Hindlimb muscle (tissue), 1 donor: Measurements from ENCODE around the gene KCNG2. TPM values are rescaled to one million over a fixed set of nuclear protein-coding genes. Genes with fewer than 3 reads are reported as not detected.

Source experiments
- DNase-seq: peaks from one replicate; pipeline ENCODE4 v3.0.0-alpha.2; 2013
- polyA plus RNA-seq: library from polyadenylated mRNA; unstranded; fragments of 120-200 nt; gene quantifications from one replicate; pipeline ENCODE4 v1.2.1, GENCODE V29; 2013; ENCODE audit not compliant: insufficient read length

The KCNG2 gene
- polyA plus RNA-seq, 1 donor = 0.86 TPM

DNA sequence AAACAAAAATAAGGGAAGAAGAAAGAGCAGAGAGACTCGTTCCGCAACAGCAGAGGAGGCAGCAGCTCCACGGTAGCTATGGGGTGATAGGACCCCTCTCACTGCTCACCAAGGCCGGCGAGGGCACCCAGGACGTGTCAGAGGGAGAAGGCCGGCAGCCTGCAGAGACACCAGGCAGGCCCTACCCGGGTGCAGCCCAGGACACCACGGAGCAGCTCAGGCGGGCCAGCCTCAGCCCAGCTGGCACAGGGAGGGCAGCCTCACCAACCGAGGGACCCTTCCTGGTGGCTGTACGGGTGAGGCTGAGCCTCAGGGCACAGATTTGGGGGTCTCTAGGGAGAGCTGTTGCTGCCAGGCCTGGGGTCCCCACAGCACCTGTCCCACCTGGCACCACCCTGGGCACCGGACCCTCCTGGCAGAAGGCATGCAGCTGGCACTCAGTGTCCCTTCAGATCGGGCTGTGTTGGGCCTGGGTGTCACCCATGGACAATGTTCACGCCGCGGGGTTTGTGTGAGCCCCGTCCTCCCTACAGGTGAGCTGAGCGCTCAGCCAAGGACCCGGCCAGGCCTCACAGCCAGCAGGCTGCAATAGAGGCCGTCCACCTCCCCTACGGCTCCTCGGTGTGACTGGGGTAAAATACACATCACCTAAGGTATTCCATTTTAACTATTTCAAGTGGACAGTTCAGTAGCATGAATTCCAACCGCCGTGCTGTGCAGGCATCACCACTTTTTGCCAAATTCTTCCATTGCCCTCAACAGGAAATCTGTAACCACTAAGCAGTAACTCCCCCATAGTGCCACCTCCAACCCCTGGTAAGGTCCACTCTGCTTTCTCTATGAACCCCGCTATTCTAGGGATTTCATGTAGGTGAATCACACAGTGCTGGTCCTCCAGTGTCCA is 21.6 kb downstream of the KCNG2 start:
- DNase-seq = no peak

DNA sequence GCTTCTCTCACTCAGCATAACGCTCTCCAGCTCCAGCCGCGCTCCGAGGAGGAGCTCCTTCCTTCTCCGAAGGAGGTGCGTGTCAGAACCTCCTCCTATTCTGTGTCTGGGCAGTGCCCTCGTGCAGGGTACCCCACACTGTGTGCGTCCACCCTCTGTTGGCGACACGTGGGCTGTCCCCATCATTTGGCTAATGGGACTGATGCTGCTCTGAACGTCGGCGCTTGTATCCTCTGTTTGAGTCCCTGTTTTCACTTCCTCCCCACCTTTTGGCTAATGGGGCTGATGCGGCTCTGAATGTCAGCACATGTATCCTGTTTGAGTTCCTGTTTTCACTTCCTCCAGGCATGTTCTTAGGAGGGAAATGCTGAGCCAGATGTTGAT is 22.2 kb downstream of the KCNG2 start:
- peak; percentile 30 for DNase-seq

DNA sequence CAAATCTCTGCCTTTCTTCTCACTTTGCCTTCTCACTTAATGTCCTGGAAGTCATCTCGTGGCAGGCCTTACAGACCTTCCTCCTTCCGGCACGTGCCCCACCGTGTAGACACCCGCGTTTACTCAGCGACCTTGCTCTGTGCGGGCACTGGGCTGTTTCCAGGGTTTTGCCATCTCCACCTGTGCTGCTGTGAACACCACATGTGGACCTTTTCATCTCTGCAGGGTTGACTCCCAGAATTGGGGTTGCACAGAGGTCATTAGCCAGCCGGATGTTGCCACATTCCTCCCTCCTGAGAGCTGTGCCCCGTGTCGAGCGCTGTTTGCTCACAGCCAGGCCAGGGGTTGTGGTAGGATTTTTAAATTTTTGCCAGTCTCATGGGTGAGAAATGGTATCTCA is 25.4 kb downstream of the KCNG2 start:
- DNase-seq = no peak

DNA sequence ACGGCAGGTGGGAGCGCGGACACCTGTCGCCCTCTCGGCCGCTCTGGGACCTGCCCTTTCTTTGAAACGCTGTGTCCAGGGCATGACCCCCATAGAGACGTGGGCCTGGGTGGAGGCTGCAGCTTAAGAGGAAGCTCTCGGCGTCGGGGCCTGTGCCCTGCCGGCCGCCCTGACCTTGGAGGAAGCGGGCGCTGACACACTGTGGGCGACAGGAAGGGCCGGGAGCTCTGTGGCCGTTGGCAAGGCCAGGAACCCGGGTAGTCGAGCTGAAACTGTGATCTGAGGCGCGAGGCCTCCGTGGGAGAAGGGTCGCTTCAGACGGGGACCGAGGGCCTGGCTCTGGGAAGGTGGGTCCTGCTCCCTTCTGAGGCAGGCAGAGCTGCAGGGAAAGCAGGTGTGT is 28.2 kb downstream of the KCNG2 start:
- no peak for DNase-seq

DNA sequence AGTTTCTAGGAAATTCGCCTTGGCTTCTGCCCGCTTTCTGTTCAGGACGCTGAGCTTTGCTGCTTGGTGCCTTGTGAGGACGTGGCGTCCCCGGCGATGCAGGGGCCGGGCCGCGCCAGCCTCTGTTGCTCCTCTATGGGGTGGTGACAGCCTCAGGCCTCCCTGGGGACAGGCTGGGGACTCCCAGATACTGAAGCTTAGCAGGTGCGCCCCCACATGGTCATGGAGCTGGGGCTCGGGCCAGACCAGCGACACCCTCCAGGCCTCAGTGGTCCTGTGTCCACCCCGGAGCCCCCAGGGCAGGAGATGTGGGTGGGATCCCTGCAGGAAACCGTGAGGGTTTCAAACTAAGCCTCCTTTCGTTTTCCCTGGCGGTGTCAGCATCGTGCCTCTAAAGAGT is 29.2 kb downstream of the KCNG2 start:
- no peak for DNase-seq

DNA sequence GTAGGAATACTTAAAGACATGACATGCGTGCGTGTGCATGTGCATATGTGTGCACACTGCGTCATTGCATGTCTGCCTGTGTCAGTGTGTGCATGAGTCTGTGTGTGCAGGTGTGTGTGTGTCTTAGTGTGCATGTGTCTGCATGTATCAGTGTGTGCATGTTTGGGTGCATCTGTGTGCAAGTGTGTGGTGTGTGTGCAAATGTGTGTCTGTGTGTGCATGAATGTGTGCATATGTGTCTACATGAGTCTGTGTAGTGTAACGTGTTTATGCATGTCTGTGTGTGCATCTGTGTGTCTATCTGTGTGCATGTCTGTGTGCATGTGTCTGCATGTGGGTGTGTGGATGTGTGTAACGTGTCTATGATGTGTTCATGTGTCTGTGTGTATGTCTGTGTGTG is 30.5 kb downstream of the KCNG2 start:
- DNase-seq = no peak

DNA sequence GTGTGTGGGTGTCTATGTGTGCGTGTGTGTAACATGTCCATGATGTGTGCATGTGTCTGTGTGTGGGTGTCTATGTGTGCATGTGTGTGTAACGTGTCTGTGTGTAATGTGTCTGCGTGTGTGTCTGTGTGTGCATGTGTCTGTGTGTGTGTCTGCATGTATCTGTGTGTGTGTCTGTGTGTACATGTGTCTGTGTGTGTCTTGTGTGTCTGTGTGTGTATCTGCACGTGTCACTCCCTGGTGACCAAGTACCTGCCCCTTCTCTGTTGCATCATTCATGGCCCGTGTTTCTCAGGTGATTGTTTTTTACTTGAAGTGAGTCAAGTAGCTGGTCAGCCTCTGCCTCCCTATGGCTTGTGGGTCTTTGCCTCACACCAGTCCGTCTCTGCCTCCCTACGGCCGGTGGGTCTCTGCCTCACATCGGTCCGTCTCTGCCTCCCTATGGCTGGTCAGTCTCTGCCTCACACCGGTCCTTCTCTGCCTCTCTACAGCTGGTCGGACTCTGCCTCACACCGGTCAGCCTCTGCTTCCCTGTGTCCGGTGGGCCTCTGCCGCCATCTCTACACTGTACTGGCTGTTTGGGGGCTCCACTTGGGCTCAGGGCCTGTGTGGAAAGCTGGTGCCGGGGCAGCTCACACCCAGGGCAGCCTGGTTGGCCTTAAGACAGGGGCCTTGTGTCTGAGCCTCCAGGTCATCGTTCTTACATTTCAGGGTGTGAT is 31.6 kb downstream of the KCNG2 start:
- no peak for DNase-seq

DNA sequence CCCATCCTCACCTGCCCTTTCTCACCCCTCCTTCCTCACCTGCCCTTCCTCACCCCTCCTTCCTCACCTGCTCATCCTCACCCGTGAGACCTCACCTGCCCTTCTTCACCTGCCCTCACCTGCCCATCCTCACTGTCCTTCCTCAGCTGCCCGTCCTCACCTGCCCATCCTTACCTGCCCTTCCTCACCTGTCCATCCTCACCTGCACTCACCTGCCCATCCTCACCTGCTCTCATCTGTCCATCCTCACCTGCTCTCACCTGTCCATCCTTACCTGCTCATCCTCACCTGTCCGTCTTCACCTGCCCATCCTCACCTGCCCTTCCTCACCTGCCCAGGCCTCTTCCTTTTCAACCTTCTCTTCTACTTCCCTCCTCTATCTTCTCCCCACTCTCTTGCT is 34.4 kb downstream of the KCNG2 start:
- no peak for DNase-seq

DNA sequence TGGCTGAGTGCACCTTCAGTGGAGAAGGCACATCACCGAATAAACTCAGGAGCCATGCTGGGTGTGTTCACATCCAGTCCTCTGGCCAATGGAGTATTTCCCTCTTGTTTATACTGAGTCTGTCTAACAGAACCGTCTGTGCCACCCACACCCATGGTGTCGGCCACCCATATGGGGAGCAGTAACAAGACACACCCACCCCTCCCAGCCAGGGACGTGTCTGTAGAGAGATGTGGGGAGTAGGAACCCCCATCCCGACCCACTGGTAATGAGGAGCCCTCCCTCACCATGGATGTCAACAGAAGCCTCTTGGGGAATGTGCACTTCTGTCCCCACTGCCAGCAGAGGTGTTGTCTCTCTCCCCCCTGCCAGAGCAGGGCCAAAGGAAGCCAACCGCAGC is 37.1 kb downstream of the KCNG2 start:
- DNase-seq = no peak

DNA sequence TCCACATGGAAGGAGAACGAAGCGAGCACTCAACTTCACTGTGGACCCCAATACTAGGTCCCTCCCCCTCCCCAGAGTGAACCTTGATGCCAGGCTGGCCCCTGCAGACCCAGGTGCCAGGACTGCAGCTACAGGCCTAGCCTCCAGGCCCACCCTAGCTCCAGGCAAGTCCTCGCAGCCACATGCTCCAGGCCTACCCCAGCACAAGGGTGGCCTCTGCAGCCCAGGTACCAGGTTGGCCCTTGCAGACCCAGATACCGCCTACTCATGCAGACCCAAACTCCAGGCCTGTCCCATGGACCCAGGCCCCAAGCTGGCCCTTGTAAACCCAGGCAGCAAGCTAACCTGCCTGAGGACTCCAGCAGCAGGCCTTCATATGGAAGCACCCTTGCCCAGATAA is 44.2 kb downstream of the KCNG2 start:
- no peak for DNase-seq

DNA sequence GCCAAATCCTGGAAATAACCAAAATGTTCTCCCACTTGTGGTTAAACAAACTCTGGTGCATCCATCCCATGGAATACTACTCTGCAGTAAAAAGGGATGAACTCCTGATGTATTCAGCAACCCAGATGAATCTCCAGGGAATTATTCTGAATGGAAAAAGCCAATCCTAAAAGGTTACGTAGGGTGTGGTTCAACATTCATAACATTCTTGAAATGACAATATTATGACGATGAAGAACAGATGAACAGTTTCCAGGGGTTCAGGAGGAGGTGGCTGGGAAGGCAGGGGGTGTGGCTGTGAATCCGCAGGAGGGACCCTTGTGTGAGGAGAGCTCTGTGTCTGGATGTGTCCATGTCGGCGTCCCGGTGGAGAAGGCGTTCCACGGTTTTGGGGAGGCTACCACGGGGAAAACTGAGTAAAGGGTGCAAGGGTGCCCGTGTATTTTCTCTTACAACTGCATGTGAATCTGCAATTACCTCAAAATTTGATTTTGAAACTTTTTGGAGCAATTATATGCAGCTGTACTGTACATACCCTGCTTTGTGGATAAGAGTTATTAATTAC is 47.3 kb downstream of the KCNG2 start:
- no peak for DNase-seq

DNA sequence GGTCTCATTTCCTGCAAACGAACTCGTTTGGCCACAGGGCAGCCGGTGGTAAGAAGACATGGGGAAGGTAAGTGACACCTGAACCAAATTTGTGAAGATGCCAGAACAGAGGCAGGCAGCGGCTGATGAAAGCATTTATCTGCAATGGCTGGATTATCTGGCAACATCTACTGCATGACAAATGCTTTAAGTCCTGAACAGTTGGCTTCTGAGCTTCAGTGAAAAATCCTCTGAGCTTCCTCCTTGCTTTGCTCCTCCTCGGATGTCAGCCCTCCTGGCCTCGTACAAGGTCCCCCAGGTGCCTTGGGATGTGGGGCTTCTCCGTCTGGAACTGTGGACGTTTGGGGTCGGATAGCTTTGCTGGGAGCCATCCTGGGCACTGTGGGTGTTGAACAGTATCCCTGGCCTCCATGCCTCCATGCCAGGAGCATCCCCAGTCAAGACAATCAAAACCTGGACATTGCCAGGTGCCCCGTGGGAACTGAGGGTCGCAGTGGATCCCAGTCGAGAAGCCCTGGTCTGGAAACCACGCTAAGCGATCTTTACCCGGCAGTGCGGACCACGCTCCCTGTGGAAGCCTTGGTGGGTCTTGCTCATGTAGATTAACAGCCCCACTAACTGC is 49.3 kb downstream of the KCNG2 start:
- no peak for DNase-seq

DNA sequence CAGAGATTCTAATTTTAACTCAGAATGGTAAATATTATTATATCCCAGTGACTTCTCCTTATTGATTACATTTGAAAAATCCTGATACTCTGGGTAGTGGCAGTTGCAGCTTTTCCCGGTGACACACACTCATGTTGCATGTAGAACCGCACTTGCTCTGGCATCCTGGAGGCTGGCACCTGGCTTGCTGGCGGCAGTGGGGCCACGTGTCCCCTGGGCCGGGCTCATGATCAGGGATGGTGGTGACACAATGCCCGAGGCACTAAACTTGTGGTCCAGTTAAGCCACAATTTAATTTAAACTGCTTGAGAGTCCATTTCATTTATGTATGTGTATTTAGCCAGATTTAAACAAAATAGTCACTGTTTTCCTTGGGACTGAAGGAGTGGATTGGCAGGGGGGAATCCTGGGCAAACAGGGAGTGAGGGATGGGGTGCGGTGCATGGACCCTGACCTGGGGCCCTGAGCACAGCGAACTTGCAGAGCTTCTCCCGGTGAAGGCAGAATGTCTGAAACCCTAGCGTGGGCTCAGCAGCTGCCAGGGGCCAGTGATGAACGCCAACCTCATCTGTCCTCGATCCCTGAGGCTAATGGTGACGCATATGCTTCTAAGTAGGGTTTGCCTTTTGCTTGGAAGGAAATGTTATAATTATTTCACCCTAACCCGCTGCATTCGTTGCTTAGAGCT is 50.0 kb downstream of the KCNG2 start:
- DNase-seq = no peak

DNA sequence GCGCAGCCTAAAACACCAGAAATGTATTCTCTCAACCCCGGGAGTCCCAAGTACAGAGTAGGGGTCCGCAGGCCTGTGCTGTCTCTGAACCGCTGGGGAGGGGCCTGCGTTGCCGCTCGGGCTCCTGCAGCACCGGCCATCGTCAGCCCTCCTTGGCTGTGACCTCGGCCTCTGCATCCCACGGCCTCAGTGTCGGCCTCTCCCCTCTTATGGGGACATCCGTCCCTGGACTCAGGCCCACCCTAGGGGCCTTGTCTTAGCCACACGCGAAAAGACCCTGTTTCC is 50.5 kb downstream of the KCNG2 start:
- DNase-seq = no peak

DNA sequence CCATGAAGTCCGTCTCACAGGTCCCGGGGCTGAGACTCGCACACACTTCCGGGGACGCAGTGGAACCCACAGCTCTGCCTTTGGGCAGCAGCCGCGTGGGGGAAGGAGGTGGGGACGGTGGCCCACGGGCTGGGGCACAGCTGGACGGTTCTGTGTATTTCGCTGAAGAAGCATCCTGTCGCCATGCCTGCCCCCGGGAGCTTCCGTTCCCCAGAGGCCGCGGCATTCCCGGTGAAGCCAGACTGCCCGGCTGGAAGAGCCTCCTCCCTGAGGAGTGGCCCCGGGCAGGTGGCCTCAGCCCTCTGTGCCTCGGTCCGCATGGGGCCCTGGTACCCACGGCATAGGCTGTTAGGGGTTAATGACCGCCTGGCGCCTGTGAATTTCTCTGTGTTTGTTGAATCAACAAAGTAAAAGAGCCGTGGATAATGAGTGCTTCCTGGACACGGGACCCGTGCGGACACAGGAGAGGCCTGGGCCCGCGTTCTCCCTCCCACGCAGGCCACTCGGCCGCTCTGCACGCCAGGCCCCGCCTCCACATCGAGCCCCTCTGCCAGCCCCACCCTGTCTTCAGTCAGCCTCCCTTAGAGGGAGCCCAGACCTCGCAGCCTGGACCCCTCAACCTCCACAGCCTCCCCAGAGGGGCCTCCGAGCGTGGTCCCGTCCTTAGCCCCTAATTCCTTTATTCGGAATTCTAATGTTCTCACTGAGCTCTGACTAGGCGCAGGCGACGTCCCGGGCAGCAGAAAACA is 51.0 kb downstream of the KCNG2 start:
- DNase-seq = no peak

DNA sequence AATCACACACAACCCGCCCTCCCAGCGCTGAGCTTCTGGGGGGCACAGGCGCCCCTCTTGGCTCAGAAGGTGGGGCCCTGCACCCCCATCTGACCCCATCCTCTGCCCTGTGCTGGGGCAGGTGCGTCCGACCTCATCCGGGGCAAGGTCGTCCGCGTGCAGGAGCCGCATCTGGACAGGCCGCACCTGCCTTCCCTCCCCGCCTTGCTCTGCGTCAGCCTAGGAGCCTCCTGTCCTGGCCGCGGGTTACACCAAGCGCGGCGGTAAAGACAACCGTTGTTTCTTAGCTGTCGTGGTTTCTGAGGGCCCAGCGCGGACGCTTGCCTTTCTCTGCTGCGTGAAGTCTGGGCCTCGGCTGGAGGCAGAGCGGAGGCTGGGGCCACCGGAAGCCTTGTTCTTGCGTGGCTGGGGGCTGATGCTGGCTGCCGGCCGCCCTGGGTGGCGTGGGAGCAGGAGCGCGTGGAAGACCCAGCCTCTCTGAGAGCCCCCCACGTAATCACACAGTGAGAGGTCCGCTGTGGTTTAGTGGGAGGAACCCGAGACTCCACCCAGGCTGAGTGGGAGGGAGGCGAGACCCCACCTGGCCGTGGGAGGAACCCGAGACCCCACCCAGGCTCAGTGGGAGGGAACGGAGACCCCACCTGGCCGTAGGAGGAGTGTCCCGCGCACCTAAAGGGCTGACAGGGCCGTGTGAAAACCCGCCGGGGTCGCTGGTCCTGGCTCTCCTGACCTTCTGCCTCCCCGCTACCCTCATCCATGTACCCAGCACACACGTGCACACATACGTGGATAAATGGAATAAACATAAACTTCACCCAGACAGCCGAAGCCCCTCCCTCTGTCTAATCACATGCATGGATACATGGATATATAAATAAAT is 51.8 kb downstream of the KCNG2 start:
- no peak for DNase-seq

DNA sequence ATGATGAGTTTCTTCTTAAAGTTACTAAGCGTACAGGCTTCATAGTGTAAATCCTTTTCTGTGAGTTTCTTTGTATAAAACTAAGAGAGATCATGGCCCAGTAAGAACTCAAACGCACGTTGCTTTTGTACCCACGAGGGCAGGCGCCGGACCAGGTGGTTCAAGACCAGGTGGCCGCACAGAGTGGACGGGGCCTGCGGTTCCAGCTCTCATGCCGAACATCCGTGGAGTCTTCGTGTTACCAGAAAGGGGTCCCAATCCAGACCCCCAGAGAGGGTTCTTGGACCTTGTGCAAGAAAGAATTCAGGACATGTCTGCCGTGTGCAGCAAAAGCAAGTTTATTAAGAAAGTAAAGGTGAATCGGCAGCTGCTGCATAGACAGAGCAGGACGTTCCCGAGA is 53.0 kb downstream of the KCNG2 start:
- DNase-seq = no peak

DNA sequence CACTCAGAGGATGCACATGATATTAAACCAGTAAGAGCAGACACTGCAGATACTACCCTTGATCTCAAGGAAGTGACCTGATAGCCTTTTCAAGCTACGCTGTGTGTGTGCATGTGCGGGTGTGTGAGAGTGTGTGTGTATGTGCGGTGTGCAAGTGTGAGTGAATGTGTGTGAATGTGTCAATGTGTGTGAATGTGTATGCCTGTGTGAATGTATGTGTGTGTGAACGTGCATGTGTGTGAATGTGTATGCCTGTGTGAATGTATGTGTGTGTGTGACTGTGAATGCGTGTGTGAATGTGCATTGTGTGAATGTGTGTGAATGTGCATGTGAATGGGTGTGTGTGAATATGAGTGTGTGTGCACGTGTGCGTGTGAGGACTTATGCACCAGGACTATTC is 53.8 kb downstream of the KCNG2 start:
- no peak for DNase-seq

DNA sequence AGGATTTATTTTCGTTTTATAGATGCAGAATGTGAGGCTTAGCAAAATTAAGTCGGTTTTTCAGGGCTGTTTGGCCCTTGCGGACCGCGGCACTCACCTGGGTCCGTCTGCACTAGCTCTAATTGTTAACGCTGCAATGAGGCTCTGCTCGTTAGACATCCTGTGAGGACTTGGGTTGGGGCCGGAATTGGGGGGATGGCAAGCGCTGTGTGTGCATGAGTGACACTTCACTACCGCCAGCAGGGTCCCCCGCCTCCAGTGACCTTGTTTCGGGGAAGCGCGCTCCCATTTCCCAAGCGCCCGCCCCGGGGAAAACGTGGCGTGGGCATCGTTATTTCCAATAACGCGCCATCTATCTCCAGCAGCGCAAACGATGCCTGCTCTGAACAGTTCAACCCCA is 54.2 kb downstream of the KCNG2 start:
- DNase-seq = no peak

DNA sequence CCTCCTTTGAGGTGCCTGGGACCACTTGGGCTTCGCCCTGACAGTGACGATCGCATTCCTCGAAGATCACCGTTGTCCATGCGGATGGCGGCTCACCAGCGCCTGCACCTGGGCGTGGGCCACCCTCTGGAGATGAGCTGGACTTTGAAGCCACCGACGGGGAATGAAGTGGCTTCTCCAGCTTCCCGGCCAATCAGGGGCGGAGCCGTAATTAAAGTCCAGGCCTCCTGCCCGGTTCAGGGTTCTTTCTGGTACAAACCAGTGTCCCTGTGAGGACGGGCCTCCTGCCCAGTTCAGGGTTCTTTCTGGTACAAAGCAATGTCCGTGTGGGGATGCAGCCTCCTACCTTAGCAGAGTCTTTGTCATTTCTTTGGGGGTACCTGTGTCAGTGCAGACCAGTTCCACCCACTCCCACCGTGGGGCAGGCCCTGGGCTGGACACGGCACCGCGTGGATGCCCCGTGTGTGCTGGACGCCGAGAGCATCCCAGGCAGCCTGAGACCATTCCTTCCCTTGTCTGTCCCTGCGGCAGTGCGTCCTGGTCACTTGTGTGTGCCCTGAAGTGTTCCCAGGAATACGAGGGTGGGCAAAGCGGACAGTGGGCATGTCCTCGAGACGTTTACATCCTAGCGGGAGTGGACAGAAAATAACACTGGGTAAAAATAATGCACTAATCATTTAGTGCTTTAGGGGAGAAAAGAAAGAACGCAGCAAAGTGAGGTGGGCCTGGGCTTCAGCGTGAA is 55.0 kb downstream of the KCNG2 start:
- no peak for DNase-seq
